GM18907 (cell line): ENCODE results near the gene OSBPL6.
"Not testable (repeated sequence)": the region's sequence is repeated elsewhere in the genome, so short reads cannot be mapped to it uniquely, and the experiment has no call there.

Source experiments
- ATAC-seq: cut with Tn5 transposase; IDR thresholded peaks from one replicate; pipeline ENCODE4 v1.9.1; 2021; ENCODE audit warnings: mild to moderate bottlenecking, moderate library complexity; ENCODE audit not compliant: unreplicated experiment

OSBPL6 gene

DNA sequence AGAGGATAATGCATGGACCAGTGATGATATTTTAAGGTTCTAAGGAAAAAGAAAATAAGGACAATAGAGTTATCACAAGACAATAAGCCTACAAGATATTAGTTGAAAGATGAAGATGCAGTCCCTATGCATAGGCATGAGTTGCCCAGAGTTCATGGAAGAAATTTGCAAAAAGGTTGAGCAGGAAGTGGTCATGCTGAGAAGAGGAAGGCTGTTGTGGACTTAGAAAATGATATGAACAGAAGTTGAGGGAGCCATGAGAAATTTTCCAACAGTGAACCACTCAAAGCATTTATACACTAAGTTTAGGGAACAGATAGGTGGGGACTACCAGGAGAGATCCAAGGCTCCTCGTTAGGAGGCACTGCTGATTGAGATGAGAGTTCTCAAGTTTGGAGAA is 3.5 kb downstream of the OSBPL6 start:
- ATAC-seq, result no peak

DNA sequence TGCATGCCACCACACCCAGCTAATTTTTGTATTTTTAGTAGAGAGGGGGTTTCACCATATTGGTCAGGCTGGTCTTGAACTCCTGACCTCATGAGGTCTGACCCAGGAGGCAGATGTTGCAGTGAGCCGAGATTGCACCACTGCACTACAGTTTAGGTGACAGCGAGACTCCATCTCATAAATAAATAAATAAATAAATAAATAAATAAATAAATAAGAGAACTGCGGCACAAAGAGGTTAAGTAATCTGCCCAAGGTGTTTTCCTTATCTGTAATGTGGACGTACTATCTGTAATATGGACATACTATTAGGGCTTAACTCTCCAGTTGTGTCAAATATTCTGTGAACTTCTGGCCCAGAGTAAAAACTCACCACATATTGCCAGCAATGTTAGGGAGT is 4.1 kb downstream of the OSBPL6 start:
- not testable (repeated sequence) for ATAC-seq

DNA sequence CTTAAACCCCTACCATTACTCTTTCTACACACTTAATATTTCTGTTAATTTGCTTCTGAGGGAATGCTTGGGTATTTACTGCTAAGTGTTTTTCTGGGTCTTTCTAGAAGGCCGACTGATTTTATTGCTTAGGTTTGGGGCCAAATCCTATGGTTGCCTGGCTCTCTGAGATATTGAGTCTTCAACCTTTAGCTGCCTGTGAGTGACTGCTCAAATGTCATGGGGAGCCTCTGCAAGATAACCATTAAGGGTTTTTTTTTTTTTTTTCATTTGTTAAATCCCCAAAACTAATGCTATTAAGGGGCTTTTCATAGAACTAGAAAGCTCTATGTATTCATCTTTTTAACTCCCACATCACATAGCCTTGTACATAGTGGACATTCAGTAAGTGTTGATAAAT is 5.0 kb downstream of the OSBPL6 start:
- no peak for ATAC-seq

DNA sequence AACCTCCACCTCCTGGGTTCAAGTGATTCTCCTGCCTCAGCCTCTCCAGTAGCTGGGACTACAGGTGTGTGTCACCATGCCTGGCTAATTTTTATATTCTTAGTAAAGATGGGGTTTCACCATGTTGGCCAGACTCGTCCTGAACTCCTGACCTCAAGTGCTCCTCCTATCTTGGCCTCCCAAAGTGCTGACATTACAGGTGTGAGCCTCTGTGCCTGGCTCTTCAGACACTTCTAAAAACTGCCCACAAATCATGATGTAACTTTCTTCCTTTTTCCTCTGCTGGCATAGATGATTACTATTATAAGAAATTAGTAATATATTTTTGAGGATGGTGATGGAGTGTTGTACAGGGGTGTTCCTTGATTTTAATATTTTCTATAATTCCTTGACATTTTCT is 6.0 kb downstream of the OSBPL6 start:
- no peak for ATAC-seq

DNA sequence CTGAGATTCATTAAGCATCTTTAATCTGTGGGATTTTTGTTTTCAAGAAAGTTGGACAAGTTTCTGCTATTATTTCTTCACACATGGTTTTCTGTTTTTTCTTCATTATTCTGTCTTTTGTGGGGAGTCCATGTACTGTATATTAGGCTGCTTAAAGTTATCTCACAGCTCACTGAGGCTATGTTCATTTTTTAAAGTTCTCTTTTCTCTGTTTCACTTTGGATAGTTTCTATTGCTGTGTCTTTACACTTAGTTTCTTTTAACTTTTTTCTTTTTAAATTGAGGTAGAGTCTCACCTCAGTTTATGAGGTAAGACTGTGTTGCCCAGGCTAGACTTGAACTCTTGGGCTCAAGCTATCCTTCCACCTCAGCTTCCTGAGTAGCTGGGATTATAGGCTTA is 8.6 kb downstream of the OSBPL6 start:
- ATAC-seq, result no peak

DNA sequence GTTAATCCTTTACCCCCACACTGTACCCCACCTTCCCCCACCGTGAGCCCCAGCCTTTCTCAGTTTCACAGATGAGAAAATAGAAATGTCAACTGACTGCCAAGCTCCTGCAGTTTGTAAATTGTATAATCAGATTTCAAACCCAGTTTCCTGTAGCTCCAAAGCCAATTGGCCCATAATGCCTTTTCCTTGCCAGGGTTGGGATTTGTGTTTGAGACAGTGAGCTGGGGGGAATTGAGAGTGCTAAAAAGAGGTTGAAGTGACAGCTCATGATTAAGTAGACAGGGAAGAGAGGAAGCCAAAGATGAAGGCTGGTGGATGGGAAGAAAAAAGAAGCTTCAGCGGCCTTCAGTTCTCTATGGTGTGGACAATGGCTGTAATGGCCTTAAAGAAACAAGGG is 10.7 kb downstream of the OSBPL6 start:
- ATAC-seq, result no peak

DNA sequence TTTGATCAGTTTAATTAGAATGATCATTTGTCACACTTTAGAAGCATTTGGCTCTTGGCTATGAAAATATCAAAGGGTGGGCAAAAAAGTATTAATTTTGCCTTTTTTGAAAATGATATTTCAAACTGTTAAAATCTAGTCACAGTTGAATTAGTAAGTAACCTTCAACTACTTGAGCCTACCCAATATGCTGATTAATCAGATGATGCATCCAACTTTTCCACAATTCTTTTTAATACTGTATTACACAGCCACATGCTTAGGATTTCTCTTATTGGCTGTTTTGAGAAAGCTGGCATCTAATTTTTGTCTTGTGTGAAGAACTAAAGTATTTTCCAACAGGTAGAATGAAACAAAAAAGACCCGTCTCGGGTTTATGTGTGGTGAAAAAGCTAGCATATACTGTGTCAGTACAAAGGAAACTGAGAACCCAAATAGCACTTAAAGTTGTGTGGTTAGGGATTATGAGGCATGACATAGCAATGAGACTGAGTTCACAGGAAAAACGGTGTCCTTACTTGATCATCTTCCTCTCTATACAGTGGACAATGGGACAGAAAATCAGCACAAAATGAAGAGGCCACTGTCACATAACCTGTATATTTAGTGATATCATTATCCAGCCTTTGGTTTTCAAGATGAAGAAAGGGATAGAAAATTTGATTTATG is 11.7 kb downstream of the OSBPL6 start:
- no peak for ATAC-seq

DNA sequence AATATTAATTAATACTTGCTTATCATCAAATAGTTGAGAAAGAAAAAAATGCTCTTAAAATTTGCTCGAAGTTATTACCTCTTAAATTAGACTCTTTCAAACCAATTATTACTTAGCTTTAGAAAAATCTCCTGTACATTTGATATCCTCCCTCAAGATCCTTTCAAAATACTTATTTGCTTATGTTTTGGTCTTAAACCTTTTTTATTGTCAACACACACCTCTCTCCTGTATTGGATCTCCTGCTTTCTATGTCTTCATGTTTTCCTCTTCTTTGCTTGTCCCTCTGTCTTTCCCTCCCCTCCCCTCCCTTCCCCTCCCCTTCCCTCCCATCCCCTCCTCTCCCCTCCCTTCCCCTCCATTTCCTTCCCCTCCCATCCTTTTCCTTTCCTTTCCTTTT is 14.0 kb downstream of the OSBPL6 start:
- ATAC-seq, result no peak

DNA sequence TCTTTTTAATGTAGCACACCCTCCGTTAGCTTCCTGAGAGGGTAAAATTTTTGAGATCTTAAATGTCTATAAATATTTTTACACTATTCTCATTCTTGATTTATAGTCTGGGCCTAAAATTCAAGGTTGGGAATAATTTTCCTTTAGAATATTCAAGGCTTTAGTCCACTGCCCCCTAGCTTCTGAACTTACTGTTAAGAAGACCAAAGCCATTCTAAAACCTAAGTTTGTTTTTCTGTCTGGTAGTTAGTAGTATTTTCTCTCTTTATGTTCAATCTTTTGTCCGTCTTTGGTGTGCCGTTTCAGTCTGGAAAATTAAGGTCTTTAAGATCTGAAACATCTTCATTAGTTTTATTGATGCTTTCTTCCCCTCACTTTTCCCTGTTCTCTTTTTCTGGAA is 14.5 kb downstream of the OSBPL6 start:
- ATAC-seq, result no peak

DNA sequence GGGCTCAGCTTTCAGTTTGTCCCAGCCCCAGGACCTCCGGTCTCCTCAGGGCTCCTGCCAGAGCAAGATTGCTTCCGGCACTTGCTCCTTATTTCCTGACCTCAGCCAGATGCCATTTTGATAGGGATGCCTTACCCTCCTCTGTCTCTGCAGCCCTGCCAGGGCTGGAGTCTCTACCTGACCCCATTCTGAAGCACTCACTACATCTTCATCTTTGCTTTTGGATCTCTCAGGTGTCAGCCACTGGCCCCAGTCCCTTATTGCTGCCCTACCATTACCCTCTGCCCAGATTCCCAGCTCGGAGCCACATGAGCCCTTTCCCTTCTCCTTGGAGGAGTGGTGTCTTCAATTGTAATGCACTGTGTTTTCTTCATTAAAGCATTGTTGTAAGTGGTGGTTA is 17.1 kb downstream of the OSBPL6 start:
- ATAC-seq, result no peak

DNA sequence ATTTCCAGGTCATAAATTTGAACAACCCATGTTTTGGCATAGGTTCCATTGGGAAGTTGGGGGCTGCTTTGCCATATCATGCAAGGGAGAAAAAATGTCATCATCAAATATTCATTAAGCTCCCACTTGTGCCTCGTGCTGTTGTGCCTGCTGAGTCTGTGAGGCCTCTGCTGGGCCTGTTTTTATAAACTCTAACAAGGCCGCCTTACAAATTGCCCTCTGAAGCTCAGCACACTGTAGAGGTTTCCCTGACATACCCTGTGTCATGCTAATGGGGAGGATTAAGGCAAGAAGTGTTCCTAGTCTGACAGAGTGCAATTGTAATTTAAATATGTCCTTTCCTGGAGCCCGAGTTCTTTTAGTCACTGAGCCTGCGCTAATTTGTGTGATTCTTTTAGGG is 17.6 kb downstream of the OSBPL6 start:
- ATAC-seq, result no peak

DNA sequence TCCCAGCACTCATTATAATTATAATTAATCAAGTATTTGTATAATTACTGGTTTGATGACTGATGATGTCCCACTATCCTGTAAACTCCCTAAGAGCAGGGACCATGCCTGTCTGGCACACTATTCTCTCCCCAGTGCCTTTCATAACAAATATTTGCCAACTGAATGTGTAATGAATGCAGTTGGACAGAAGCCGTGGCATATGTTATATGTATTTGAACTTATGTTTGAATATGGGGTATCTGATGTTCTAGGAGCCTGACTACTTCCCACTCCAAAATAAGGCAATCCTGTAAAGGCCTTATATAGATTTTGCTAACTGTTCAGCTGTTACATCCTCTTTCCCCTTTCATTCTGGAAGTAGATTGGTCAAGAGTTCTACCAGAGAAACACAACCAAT is 19.7 kb downstream of the OSBPL6 start:
- ATAC-seq, result no peak

DNA sequence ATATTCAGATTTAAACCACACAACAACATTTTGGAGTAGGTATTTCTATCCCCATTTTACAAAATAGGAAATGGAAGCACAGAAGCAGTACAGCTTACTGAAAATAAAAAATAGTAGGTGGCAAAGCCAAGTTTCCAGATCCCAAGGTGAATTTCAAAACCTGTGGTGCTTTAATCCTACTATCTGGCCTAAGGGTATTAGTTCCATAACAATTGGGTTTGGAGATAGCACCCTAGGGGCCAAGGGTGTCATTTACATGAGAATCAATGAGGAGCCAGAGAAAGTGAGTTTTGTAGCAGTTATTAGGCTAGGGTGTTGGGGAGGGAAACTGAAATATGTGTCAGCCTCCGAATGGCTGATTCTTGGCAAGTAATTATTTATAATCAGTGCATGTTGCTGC is 24.9 kb downstream of the OSBPL6 start:
- ATAC-seq, result no peak

DNA sequence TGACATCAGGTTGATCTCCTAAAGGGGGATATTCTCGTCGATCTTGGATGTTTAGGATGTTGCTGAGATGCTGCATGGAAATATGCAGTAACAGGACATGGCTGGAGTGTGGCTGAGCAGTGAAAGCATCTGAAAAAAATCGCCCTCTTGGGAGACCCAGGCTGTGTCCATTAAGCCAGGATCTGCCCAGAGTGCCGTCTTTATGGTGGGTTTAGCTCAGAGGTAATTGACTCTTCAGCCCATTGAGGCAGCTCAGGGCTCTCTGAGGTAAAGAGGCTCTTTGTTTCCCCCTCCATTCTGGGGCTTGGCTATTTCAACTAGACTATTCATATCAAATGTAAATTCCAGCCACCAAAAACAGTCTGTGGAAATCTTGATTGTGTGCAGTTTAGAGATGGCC is 26.5 kb downstream of the OSBPL6 start:
- ATAC-seq, result no peak

DNA sequence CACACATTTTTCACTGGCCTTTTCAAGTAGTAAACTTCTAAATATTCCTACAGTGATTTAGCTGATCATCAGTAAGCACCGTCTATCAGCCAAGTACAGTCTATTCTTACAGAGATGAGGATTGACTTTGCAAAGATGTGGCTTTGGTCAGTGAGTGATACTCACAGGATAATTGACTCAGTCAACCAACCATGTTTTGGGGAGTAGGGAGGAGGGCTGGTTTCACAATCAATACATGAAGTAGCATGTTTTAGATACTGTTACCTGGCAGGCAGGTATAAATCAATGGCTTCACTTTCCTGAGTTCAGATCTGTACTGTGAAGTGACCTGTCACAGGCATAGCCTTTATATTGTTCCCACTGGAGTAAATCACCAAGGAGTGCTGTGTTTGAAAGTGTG is 27.2 kb downstream of the OSBPL6 start:
- ATAC-seq, result no peak

DNA sequence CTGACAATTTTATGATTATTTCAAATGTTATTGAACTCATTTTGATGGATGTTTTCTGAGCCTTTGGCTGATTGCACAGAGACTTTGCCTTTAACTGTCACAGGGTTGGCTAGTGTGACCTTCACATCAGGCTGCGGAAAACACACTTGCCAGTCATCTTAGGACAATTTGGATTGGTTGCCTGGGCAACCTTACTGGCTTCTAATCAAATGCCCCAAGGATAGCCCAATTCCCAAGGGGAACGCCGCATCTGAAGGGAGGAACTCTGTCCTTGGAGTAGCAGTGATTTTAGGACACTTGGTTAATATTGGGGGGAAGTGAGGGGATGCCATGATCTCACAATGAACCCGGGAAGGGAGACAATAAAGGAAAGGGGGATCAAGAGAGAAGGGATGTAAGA is 29.5 kb downstream of the OSBPL6 start:
- no peak for ATAC-seq

DNA sequence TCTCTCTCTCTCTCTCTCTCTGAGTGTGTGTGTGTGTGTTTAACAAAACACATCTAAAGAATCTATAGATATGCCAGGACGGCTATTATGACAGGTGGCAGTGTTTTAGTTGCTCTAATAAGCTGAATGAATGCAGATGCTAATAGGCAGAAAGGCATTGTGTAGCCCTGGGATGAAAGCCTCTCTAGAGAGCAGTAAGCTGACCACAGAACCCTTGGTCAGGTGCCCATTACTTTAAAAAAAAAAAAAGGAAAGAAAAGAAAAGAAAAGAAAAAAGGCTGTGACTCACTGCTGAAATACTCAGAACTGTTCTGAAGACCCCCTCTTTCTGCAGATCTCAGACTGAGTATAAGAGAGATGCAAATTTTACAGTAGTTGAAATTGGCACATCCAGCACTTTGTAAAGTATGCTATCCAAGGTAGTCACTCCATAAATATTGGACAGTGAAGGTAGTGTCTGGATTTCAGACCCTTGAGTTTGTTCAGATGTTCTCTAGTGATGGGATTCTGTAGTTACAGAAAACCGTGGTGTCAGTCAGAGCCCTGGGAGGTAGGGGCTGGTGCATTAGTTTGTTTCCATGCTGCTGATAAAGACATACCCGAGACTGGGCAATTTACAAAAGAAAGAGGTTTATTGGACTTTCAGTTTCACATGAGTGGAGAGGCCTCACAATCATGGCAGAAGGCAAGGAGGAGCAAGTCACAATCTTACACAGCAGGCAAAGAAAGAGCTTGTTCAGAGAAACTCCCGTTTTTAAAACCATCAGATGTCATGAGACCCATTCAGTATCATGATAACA is 30.9 kb downstream of the OSBPL6 start:
- no peak for ATAC-seq

DNA sequence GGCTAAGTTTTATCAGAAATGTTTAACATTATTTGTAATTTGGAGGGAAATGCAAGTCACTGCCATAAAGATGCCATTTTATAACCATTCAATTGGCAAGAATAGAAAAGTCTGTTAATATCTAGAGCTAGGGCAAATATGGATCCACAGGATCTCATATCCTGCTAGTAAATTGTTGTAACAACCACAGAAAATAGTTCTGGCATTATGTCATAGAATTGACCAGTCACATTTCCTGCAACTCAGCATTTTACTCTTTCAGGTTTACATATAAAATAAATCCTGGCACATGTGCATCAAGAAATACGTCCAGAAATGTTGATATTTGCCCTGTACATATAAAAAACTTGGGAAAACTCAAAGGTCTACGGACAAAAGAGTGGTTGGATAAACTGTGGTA is 32.9 kb downstream of the OSBPL6 start:
- no peak for ATAC-seq

DNA sequence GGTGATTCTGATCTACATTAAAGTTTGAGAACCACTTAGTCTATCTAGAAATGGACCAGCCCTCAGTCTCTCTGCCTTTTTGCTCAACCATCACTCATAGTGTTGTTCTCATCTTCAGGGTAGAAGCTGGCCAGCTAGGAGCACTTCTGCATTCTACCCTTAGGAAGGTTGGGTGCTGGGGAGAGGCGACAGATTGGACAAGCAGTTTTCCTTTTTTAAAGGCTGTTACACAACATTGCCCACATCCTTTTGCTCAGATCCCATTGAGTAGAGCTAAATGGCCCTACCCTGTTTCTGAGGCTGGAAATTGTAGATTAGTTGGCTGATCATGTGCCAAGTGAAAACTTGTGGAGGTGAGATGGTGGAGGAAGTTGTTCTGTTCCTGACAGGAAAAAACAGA is 35.6 kb downstream of the OSBPL6 start:
- ATAC-seq, result no peak

DNA sequence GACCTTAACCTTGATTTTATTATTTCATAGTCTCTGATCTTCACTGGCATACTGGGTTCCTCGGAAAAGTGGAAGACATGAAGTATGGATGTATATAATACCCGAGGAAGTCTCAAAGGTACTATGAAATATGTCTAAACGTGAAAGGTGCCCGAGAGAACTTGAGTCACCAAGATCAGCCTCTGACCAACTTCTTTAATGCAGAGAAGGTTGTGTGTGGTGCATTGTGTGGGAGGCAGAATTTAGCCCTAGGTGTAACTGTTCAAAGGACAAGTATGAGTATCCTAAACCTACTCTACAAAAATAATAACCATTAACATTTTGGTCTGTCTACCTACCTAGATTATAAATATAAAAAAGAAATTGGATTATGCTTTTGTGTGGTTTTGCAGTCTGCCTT is 36.1 kb downstream of the OSBPL6 start:
- ATAC-seq, result no peak

DNA sequence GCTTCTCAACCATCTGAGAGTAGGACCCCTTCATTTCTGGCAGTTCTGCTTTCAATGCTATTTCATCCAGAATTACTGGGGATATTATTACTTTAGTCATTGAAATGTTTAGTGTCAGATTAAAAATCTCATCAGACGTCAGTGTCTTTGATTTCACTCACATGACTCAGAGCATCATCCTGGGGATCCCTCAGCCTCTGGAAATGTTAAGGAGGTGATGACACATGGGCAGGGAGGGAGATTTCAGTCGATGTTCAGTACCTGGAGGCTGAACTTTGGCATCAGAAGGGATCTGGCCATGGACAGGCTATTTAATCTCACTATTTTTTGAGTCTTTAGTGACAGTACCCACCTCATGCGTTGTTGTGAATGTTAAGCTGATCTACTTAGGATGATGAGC is 39.1 kb downstream of the OSBPL6 start:
- ATAC-seq, result no peak

DNA sequence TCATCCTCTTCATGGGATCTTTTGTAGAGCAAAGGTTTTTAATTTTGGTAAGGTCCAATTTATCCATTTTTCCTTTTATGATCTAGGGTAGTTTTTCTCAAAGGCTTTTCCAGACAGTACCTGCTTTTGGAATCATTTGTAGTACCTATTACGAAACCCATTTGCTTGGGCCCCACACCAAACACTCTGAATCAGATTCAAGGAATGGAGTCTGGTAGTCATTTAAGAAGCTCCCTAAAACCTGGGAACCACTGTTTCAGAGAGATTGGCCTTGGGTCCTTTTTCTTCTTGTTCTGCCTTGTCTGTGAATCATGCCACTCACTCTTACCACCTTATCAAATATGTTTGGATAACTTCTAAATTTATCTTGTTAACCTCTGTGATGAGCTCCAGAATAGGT is 40.3 kb downstream of the OSBPL6 start:
- no peak for ATAC-seq
